ENCODE measurements around the gene EPHA6. TPM values are rescaled to one million over a fixed set of nuclear protein-coding genes. Genes with fewer than 3 reads are reported as not detected.
"Not testable (repeated sequence)": the region's sequence is repeated elsewhere in the genome, so short reads cannot be mapped to it uniquely, and the experiment has no call there.

EPHA6 gene
- total and polyA plus RNA-seq, 9 donors = 0.07 to 0.62 (median 0.18) TPM

DNA sequence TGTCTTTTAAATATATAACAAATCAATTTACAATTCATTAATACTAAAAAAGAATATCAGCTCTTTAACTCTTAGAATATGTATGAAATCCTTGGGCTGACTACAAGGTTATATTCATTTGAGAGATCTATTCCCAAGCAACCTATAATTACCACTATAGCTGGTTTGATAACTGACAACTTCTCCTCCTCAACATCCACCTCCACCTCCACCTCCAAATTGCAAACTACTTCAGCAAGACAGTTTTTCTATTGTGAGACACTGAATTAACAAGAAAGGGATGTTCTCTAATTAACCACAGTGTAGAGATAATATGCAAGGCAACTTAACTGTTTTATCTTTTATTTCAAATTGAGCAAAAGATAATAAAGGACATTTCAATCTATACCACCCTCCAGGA, 665.3 kb downstream of the EPHA6 start:
- no peak overlapping the region for H3K27ac ChIP-seq (ENCODE audit: low read length)
- no peaks in the 10 kb centered on the region for H3K27me3 ChIP-seq (ENCODE audit: control insufficient read depth, insufficient read depth, low read length)
- H3K9me3 ChIP-seq (replicated peaks; ENCODE audit: control insufficient read depth, low read depth, low read length) = no peaks in the 10 kb centered on the region
- no peak overlapping the region for H3K4me3 ChIP-seq (ENCODE audit: low read length)
- no peaks in the 10 kb centered on the region for H3K36me3 ChIP-seq (ENCODE audit: control insufficient read depth, insufficient read depth, low read length)
- no peaks in the 10 kb centered on the region for H3K4me1 ChIP-seq (ENCODE audit: control insufficient read depth, insufficient read depth, low read length)
- DNase-seq = no peak

- H3K27ac ChIP-seq (ENCODE audit: low read length); H3K4me1 ChIP-seq (ENCODE audit: control insufficient read depth, insufficient read depth, low read length); H3K9me3 ChIP-seq (replicated peaks; ENCODE audit: control insufficient read depth, low read depth, low read length); H3K36me3 ChIP-seq (ENCODE audit: control insufficient read depth, insufficient read depth, low read length); H3K27me3 ChIP-seq (ENCODE audit: control insufficient read depth, insufficient read depth, low read length); DNase-seq; H3K4me3 ChIP-seq (ENCODE audit: low read length): not testable (repeated sequence)
- 98% methylated on average over 8 of the region's 29 CpGs for WGBS (ENCODE audit: insufficient coverage)
These were observed 666.4 kb downstream of the EPHA6 start for GRCh38 chr3:97480696-97481289.

DNA sequence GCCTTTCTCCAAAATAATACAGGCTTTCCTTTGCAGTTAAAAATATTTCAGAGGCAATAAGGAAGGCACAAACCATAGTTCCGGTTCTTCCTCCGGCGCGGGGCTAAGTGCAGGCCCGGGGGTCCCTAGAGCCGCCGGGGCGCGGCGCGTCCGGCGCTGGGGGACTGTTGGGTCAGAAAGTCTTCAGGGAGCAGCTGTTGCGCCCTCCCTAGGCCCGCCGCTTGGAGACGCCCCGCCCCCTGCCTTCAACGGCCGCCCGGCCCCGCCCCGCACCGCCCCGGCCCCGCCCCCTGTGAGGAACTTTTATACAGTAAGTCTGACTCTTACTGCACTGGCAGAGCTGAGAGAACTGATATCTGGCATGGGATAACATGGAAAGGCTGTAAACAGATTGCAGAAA, 667.0 kb downstream of the EPHA6 start:
- H3K36me3 ChIP-seq (ENCODE audit: control insufficient read depth, insufficient read depth, low read length) = no peaks in the 10 kb centered on the region
- H3K9me3 ChIP-seq (replicated peaks; ENCODE audit: control insufficient read depth, low read depth, low read length) = no peaks in the 10 kb centered on the region
- no peaks in the 10 kb centered on the region for H3K27me3 ChIP-seq (ENCODE audit: control insufficient read depth, insufficient read depth, low read length)
- no peaks in the 10 kb centered on the region for H3K4me1 ChIP-seq (ENCODE audit: control insufficient read depth, insufficient read depth, low read length)
- WGBS (ENCODE audit: insufficient coverage) = 94% methylated on average over 22 of the region's 26 CpGs
- DNase-seq = no peak
- H3K27ac ChIP-seq (ENCODE audit: low read length) = no peak overlapping the region
- H3K4me3 ChIP-seq (ENCODE audit: low read length) = no peak overlapping the region

DNA sequence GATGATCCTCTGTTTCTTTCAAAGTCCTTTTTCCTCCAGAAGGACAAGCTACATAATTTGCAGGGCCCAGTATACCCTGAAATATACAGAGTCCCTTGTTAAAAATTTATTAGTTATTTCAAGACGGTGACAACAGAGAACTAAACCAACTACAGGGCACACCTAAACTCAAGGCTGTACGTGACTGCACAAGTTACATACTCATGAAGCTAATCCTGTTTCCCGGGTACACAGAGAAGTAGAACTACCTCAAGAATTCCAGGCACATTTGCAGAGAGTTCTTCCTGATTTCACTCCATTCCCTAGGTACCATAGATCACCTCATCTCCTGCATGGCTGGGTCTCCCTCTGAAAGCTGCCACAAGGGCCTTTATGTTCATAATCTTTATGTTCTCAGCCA, 670.8 kb downstream of the EPHA6 start:
- Histone ChIP-seq H3K4me3 (ENCODE audit: low read length) (no peak overlapping the region), H3K27ac (ENCODE audit: low read length) (no peak overlapping the region), H3K36me3 (ENCODE audit: control insufficient read depth, insufficient read depth, low read length) (no peaks in the 10 kb centered on the region), H3K27me3 (ENCODE audit: control insufficient read depth, insufficient read depth, low read length) (no peaks in the 10 kb centered on the region), H3K4me1 (ENCODE audit: control insufficient read depth, insufficient read depth, low read length) (no peaks in the 10 kb centered on the region), H3K9me3 (replicated peaks; ENCODE audit: control insufficient read depth, low read depth, low read length) (no peaks in the 10 kb centered on the region)
- no peak for DNase-seq
- 74% methylated on average over 3 of the region's 3 CpGs for WGBS (ENCODE audit: insufficient coverage)

DNA sequence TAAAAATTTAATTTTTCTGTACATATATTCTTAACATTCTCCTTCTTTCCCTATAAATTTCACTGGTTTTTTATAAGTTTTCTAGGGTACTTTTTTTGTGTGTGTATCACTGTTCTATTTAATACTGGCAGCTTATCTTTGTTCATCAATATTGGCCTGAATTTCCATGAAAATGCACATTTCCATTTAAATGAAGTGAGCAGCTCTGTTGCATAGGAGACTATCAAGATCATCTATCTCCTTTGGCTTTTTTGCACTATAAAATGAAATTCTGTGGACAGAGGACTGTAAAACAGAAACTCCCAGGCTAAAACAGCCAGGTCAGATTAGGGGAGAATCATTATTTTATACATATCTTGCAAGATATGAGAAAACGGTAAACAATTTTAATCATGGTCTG, 673.2 kb downstream of the EPHA6 start:
- no peaks in the 10 kb centered on the region for H3K27me3 ChIP-seq (ENCODE audit: control insufficient read depth, insufficient read depth, low read length)
- H3K4me3 ChIP-seq (ENCODE audit: low read length) = no peak overlapping the region
- DNase-seq = no peak
- H3K27ac ChIP-seq (ENCODE audit: low read length) = no peak overlapping the region
- H3K9me3 ChIP-seq (replicated peaks; ENCODE audit: control insufficient read depth, low read depth, low read length) = no peaks in the 10 kb centered on the region
- no peaks in the 10 kb centered on the region for H3K4me1 ChIP-seq (ENCODE audit: control insufficient read depth, insufficient read depth, low read length)
- no CpG with 5 or more reads among the region's 1 CpG for WGBS (ENCODE audit: insufficient coverage)
- H3K36me3 ChIP-seq (ENCODE audit: control insufficient read depth, insufficient read depth, low read length) = no peaks in the 10 kb centered on the region

DNA sequence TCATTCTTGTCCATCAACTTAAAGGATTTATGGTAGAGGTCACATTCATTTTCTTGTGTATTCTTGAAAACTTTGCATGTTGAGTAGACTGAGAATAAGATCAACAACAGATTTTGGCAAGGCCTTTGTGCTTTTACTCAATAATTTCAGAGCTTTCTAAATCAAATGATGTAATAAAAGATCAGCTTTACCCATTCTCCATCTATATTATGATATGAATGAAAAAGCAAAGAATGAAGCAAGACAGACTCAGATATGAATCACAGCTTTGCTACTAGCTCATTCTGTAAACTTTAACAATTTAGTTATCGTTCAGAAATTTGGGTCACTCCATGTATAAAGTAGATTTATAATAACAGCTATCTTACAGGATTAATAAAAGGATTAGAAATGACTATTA, 674.3 kb downstream of the EPHA6 start:
- no peaks in the 10 kb centered on the region for H3K4me1 ChIP-seq (ENCODE audit: control insufficient read depth, insufficient read depth, low read length)
- WGBS (ENCODE audit: insufficient coverage) = no CpG with 5 or more reads among the region's 1 CpG

DNA sequence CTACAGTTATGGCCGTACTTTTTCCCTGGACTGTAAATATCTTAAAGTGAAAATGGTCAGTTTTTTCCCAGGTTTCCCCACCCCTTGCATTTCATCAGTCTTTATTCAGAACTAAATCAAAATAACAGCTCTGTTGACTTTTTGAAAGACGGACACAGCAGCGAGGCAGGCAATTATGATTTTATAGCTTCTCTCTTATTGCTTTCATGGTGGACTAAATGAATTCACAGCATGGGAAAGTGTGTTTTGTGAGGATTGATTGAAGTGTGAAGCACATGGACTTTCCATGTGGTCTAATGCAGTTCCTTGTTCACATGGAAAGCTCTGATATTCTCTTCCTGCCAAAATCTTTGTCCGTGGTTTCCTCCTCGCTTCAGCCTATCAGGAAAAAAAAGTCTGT, 681.5 kb downstream of the EPHA6 start:
- no peak overlapping the region for H3K27ac ChIP-seq (ENCODE audit: low read length)
- H3K9me3 ChIP-seq (replicated peaks; ENCODE audit: control insufficient read depth, low read depth, low read length) = no peaks in the 10 kb centered on the region
- no peaks in the 10 kb centered on the region for H3K36me3 ChIP-seq (ENCODE audit: control insufficient read depth, insufficient read depth, low read length)
- no peak overlapping the region for H3K4me3 ChIP-seq (ENCODE audit: low read length)
- no peaks in the 10 kb centered on the region for H3K27me3 ChIP-seq (ENCODE audit: control insufficient read depth, insufficient read depth, low read length)
- no CpG with 5 or more reads among the region's 5 CpGs for WGBS (ENCODE audit: insufficient coverage)
- no peak for DNase-seq
- H3K4me1 ChIP-seq (ENCODE audit: control insufficient read depth, insufficient read depth, low read length) = no peaks in the 10 kb centered on the region

More for the DNA sequence above, 674.3 kb downstream of the EPHA6 start:
- Histone ChIP-seq H3K27ac (ENCODE audit: low read length) (no peak overlapping the region), H3K9me3 (replicated peaks; ENCODE audit: control insufficient read depth, low read depth, low read length) (no peaks in the 10 kb centered on the region), H3K27me3 (ENCODE audit: control insufficient read depth, insufficient read depth, low read length) (no peaks in the 10 kb centered on the region), H3K4me3 (ENCODE audit: low read length) (no peak overlapping the region), H3K36me3 (ENCODE audit: control insufficient read depth, insufficient read depth, low read length) (no peaks in the 10 kb centered on the region)
- no peak for DNase-seq

DNA sequence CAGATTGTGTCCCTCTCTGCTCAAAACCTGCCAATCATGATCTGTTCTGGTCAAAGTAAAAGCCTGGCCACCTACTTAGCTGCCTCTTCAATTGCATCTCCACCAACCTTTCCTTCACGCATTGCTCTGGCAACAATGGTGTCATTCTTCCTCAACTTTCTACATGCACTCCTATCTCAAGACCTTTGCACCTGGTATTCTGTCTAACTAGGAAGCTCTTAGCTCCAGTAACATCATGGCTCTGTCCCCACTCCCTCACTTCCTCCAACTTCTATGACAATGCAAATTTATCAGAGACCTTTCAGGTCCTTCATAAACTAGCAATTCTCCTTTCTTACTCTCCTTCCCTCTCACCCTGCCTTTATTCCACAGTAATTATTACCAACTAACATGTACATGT, 682.7 kb downstream of the EPHA6 start:
- 95% methylated on average over 1 of the region's 1 CpG for WGBS (ENCODE audit: insufficient coverage)
- Histone ChIP-seq H3K4me1 (ENCODE audit: control insufficient read depth, insufficient read depth, low read length) (no peaks in the 10 kb centered on the region), H3K27ac (ENCODE audit: low read length) (no peak overlapping the region), H3K36me3 (ENCODE audit: control insufficient read depth, insufficient read depth, low read length) (no peaks in the 10 kb centered on the region), H3K4me3 (ENCODE audit: low read length) (no peak overlapping the region), H3K27me3 (ENCODE audit: control insufficient read depth, insufficient read depth, low read length) (no peaks in the 10 kb centered on the region), H3K9me3 (replicated peaks; ENCODE audit: control insufficient read depth, low read depth, low read length) (no peaks in the 10 kb centered on the region)
- DNase-seq = no peak

DNA sequence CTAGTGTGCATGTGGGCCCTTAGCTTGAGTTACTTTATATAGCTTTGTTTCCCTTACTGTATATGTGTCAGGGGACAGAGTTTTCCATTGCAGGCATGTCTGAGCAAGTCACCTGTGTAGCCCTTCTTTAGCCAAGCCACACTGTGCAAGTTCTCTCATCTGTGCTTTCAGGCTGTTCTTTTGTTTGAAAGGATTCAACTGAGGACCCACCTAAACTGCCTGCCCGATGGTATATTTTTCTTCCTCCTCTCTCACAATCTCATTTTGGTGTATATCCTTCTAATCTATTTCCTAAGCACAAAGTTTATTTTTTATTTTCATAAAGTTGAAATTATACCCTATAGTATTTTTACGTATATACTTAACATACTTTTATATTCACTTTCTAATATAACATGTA, 690.1 kb downstream of the EPHA6 start:
- Histone ChIP-seq H3K4me1 (ENCODE audit: control insufficient read depth, insufficient read depth, low read length) (no peaks in the 10 kb centered on the region), H3K4me3 (ENCODE audit: low read length) (no peak overlapping the region), H3K27me3 (ENCODE audit: control insufficient read depth, insufficient read depth, low read length) (no peaks in the 10 kb centered on the region), H3K36me3 (ENCODE audit: control insufficient read depth, insufficient read depth, low read length) (no peaks in the 10 kb centered on the region), H3K27ac (ENCODE audit: low read length) (no peak overlapping the region), H3K9me3 (replicated peaks; ENCODE audit: control insufficient read depth, low read depth, low read length) (peaks cover 4% of the 10 kb centered on the region)
- WGBS (ENCODE audit: insufficient coverage) = no CpG with 5 or more reads among the region's 2 CpGs
- DNase-seq = no peak

GRCh38 chr3:97510795-97511194, 696.4 kb downstream of the EPHA6 start:
- H3K27me3 ChIP-seq (ENCODE audit: control insufficient read depth, insufficient read depth, low read length) = no peaks in the 10 kb centered on the region
- H3K9me3 ChIP-seq (replicated peaks; ENCODE audit: control insufficient read depth, low read depth, low read length) = peaks cover 5% of the 10 kb centered on the region
- DNase-seq = no peak
- no peaks in the 10 kb centered on the region for H3K4me1 ChIP-seq (ENCODE audit: control insufficient read depth, insufficient read depth, low read length)
- H3K36me3 ChIP-seq (ENCODE audit: control insufficient read depth, insufficient read depth, low read length) = no peaks in the 10 kb centered on the region
- H3K27ac ChIP-seq (ENCODE audit: low read length) = no peak overlapping the region
- no peak overlapping the region for H3K4me3 ChIP-seq (ENCODE audit: low read length)
- 86% methylated on average over 2 of the region's 4 CpGs for WGBS (ENCODE audit: insufficient coverage)

GRCh38 chr3:97515076-97515475, 700.7 kb downstream of the EPHA6 start:
- no peaks in the 10 kb centered on the region for H3K4me1 ChIP-seq (ENCODE audit: control insufficient read depth, insufficient read depth, low read length)
- peaks cover 5% of the 10 kb centered on the region for H3K9me3 ChIP-seq (replicated peaks; ENCODE audit: control insufficient read depth, low read depth, low read length)
- DNase-seq = no peak
- H3K27ac ChIP-seq (ENCODE audit: low read length) = no peak overlapping the region
- no peaks in the 10 kb centered on the region for H3K36me3 ChIP-seq (ENCODE audit: control insufficient read depth, insufficient read depth, low read length)
- H3K27me3 ChIP-seq (ENCODE audit: control insufficient read depth, insufficient read depth, low read length) = no peaks in the 10 kb centered on the region
- no CpG with 5 or more reads among the region's 2 CpGs for WGBS (ENCODE audit: insufficient coverage)
- no peak overlapping the region for H3K4me3 ChIP-seq (ENCODE audit: low read length)

Measured in muscle of leg (tissue), 11 donors.